Kidney capillary endothelial cell (primary cell): ENCODE results near the gene RBM47.
"Not testable (repeated sequence)": the region's sequence is repeated elsewhere in the genome, so short reads cannot be mapped to it uniquely, and the experiment has no call there.

Experiments used
- DNase-seq: peaks from one replicate; pipeline ENCODE4 v3.0.0-alpha.2; 2018; ENCODE audit warnings: low spot score

RBM47 gene

GRCh38 chr4:40526741-40527140 lies 102.9 kb downstream of the RBM47 start:
- no peak for DNase-seq

DNA sequence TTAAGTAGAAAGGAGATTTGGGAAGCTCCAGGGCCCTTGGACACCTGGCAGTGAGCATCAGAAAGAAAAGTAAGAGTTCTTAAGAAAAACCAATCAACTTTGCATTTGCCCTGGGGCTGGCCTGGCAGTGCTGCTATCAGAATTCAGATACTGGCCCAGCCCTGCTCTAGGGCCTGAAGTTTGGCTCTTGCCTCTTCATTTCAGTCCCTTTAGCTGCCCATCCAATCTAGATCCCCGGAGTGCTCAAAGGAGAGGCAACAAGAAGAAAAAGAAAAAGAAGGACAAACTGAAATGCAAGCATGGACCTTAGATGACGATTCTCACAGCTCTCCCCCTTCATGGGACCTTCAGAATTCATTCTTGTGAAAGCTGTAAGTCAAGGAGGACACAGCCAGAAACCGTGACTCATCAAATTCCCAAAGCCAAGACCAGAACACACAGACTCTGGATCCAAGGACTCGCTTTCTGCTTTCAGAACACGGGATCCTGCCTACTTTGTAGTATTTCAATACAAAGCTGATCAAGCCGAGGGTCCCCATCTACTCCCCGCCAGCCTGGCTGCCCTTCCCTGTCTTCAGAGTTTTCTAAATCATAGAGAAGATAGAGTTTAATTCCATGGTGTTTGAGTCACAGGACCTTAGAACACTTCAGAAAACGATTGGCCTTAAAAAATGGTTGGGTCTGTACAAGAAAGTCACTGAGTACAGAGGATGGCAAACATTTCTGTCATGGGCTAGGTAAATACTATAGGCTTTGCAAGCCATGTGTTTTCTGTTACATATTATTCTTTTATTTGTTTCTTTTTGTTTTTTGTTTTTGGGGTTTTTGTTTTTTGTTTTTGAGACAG lies 103.7 kb downstream of the RBM47 start:
- no peak for DNase-seq

DNA sequence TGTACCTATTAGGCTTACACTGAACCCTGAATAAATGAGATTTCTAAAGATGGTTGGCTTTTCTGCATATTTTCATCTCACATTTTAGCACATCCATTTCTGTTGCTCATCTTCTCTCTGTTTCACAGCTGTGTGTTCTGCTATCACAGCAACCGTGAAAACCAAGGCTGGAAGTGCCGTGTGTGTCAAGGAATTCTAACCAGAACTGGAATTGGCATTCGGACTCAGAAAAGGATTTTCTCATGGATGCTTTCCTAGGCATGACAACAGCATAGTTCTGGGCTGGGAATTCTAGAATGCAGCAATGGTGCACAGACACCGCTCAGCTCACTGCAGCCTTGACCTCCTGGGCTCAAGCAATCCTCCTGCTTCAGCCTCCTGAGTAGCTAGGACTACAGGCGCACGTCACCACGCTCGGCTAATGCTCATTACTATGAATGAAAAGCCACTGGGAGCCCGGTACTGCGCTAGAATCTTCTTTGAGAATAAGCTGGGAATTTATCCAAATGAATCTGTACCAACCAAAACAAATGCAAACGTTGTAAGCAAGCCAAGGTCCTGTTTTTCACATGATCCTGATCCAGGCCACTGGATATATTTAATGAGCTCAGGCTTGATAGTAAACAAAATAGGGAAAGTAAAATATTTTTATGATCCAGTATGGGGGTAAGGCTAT lies 105.2 kb downstream of the RBM47 start:
- DNase-seq: no peak

GRCh38 chr4:40523581-40523980 lies 106.1 kb downstream of the RBM47 start:
- DNase-seq: no peak

GRCh38 chr4:40521957-40522356 lies 107.7 kb downstream of the RBM47 start:
- no peak for DNase-seq

DNA sequence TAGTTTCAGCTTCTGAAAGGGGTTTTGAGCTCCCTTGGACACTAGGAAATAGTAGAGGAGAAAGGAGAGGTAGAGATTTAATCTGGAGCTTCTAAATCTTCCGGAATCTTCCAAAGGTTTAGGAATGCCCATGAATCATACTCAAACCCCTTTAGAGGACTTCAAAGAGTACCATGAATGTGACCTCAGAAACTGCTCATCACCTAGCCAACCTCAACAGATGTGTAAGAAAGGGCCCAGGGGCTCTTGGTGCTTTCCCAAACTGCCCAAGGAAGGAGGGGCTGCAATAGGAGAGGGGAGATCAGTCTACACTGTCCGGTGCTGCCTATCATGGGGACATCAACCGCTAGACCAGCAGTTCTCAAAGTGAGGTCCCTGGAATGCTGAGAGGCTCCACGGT lies 109.1 kb downstream of the RBM47 start:
- DNase-seq: no peak

DNA sequence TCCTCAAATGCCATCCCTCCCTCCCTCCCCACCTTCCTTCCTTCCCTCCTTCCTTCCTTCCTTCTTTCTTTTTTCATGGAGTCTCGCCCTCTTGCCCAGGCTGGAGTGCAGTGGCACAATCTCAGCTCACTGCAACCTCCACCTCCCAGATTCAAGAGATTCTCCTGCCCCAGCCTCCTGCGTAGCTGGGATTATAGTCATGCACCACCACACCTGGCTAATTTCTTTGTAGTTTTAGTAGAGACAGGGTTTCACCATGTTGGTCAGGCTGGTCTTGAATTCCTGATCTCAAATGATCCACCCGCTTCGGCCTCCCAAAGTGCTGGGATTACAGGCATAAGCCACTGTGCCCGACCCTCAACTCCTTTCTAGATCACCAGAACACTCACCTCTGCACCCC lies 112.6 kb downstream of the RBM47 start:
- DNase-seq: not testable (repeated sequence)

DNA sequence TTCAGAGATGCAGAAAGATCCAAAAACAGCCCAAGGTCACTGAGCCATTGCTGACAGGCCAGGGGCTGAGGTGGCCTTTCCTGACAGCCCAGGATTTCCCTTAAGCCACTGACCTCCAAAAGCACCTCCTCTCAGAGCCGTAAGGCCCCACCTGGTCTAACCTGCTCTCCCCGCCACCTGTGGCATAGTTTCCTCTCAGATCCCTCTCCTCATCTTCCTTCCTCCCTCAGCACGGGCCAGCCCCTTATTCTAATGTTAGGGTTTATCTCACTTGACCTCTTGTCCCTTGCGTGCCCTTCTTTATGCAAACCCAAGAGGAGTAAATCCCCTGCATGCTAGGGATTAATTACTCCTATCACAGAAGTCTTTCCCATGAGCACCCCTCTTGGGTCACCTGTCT lies 113.0 kb downstream of the RBM47 start:
- DNase-seq: no peak

DNA sequence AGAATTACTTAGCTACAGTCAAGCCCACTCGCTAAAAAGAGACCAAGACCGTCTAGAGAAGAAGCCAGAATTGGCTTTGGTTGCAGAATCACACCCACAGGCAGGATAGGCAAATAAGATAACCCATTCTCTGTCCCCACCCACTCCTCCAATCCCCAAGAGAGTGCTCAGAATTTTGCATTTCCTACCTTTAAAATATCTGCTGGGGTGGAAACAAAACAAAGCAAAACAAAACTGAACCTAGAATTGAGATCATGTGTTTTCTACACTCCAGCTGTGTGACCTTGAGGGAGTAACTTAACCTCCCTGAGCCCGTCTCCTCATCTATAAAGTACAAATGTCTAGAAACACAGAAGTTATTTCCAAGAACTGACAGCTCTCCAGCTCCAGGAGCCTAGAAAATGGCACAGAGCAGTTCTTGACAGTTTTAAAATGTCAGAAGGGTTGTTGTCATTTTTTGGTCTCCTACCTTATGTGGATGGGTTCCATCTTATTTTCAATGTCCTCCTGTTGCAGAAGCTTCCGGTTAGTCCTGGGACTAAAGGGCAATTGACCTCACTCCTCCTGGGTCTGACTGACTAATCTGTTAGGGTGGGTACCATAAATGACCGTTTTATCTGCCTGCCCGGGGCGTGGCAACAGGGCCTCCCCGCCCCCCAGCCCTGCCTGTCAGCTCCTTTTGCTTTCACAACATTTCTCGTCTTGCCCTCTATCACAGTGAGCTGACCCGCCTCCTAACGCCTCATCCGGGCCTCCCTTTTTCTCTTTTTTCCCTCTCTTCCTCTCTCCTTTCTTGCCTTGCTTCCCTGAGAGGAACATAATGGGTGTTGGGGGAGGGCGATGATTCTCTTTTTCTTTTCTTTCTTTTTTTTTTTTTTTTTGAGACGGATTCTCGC lies 114.0 kb downstream of the RBM47 start:
- no peak for DNase-seq

DNA sequence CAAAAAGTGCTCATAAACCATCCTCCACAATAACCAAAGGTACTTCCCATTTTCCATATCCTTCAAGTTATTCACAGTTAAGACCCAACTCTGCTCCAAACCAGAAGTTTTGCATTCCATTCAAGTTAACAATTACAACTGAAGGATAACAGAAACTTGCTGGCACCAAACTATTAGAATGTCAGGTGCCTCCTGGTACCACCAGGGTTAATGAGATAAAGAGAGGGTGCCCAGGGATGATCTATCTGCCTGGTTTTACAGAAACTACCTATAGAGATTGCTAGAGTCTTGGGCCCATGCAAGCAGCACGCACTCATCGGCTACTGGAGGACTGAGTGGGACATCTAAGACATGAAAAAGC lies 114.6 kb downstream of the RBM47 start:
- DNase-seq: no peak

- DNase-seq: no peak
These were observed 115.1 kb downstream of the RBM47 start for GRCh38 chr4:40514497-40514951.

DNA sequence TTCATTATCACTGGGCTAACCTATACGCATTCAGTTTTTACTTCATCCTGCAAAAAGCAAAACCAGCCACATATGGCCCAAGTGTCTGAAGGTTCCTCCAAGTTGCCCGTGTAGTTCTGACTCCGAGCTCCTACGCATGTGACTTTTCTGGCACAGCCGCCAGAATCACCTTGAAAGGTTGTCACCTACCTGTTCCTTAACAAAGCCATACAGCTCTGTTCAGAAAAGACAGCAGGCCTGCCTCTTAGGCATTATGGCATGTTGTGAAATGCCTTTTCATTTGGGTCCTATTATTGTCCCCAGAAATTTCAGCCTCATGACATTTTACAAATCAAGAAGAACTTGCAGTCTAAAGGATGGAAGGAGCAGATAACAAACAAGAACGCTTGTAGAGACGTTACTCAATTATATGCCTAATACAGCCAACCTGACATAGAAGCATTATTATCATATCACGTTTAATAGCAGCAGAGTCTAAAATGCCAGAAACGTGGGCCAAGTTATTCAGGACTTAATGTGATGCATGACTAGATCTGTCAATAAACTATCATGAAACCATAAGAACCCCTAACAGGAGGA lies 118.5 kb downstream of the RBM47 start:
- DNase-seq: no peak

DNA sequence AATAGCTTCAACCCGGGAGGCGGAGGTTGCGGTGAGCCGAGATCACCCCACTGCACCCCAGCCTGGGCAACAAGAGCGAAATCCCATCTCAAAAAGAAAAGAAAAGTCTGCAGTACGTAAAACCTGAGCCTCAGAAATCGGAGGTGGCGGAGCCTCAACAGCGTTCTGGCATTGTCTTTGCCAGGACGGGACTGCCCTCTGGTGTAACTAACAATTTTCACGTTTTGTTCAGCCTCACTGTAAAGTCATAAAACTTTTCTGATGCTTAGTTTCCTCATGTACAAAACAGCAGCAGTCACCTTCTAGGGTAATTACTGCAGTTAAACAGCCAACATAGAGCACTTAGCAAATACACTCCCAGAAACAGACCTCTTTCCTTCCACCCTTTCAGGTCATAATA lies 121.7 kb downstream of the RBM47 start:
- DNase-seq: no peak

DNA sequence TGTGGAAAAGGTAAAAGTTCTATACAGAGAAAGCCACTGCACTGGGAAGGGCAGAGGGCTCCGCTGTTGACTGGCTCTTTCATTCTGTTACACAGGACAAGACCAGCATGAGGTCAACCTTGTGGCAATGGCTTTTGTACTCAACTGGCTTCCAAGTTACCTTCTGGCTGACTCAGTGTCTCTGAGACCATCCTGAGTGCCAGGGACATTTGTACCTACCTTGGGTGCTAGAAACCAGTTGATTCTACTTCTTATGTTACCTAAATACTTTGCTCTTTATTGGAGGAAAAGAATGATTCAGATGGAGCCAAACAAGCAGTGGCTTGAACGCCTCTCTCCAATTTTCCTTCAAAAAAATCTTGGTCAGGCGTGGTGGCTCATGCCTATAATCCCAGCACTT lies 123.2 kb downstream of the RBM47 start:
- DNase-seq: no peak

GRCh38 chr4:40506066-40506465 lies 123.6 kb downstream of the RBM47 start:
- DNase-seq: no peak

GRCh38 chr4:40502934-40503333 lies 126.7 kb downstream of the RBM47 start:
- no peak for DNase-seq

DNA sequence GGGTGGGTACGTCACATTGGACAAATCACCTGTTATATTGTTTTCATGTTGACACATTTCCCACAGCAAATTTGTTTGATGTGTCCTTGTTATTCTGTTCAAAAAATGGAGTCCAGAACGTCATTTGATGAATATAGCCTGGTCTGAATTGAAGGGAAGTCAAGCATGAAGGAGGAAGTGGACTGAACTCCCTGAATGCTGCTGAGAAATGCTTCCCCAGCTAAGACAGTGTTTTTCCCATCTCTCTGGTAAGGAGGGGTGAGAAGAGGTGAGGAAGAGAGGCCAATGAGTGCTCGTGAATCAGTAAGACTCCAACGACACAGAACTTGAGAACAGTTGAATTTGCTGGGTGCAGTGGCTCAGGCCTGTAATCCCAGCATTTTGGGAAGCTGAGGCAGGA lies 127.4 kb downstream of the RBM47 start:
- DNase-seq: no peak

DNA sequence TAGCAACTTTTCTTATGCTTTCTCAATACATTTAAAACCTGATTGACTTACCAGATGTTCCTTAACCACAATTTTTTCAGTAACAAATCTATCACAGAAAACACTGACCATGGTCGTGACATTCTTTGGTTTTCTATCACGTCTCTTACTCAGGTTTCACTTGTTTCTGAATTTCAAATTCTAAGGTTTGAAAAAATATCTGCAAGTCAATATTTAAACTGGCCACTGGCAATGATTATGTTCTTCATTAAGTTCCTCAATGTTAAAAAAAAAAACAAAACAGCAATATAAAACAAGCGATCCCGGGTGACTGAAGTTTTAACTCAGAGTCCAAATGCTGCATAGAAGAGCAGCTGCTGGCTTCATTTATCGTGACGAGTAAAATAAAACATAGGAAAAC lies 128.9 kb downstream of the RBM47 start:
- DNase-seq: no peak

- no peak for DNase-seq
These were observed 136.5 kb downstream of the RBM47 start for GRCh38 chr4:40493160-40493559.

GRCh38 chr4:40492691-40493090 lies 137.0 kb downstream of the RBM47 start:
- DNase-seq: no peak

GRCh38 chr4:40490481-40490880 lies 139.2 kb downstream of the RBM47 start:
- DNase-seq: no peak

GRCh38 chr4:40489961-40490360 lies 139.7 kb downstream of the RBM47 start:
- no peak for DNase-seq
